DND-41 (cell line): ENCODE measurements around the gene NFAM1.

Experiments
- ATAC-seq: fragments of 200-7000 bp; cut with Tn5 transposase; 3 replicates; pipeline ENCODE4 v1.9.1; 2021; ENCODE audit warnings: low read depth; ENCODE audit not compliant: insufficient read depth
- DNase-seq: peaks from one replicate; pipeline ENCODE4 v3.0.0-alpha.2; 2020
- H2AFZ ChIP-seq: 2 replicates; pipeline ENCODE4 v1.6.0; 2012; ENCODE audit warnings: low read depth, low read length
- H3K27ac ChIP-seq: 2 replicates; pipeline ENCODE4 v1.5.1; 2012; ENCODE audit warnings: low read length, inconsistent platforms
- H3K27me3 ChIP-seq: fragments of 200-600 bp; sonication (generic); 2 replicates; pipeline ENCODE4 v1.6.0; 2012; ENCODE audit warnings: low read length, mild to moderate bottlenecking, inconsistent platforms; ENCODE audit not compliant: insufficient read depth, poor library complexity
- H3K36me3 ChIP-seq: 2 replicates; pipeline ENCODE4 v1.5.1; 2012; ENCODE audit warnings: low read length, inconsistent platforms; ENCODE audit not compliant: insufficient read depth
- H3K4me1 ChIP-seq: 2 replicates; pipeline ENCODE4 v1.5.1; 2012; ENCODE audit warnings: mild to moderate bottlenecking, low read length; ENCODE audit not compliant: insufficient read depth
- H3K4me2 ChIP-seq: 2 replicates; pipeline ENCODE4 v1.6.0; 2012; ENCODE audit warnings: mild to moderate bottlenecking, moderate library complexity, low read length, inconsistent platforms; ENCODE audit not compliant: insufficient read depth
- H3K4me3 ChIP-seq, 2 experiments: fragments of 200-600 bp in 1 of 2; shearing (Covaris generic) in 1 of 2; 2 replicates each; pipeline ENCODE4 v1.5.1; 2012 to 2016; ENCODE audit warnings: inconsistent platforms in 2 of 2, low read length in 2 of 2, mild to moderate bottlenecking in 2 of 2, low read depth in 1 of 2, moderate library complexity in 1 of 2
- H3K79me2 ChIP-seq: 2 replicates; pipeline ENCODE4 v1.6.0; 2012; ENCODE audit warnings: low read length, inconsistent platforms; ENCODE audit not compliant: insufficient read depth
- H3K9ac ChIP-seq: 2 replicates; pipeline ENCODE4 v1.6.0; 2012; ENCODE audit warnings: low read depth, mild to moderate bottlenecking, inconsistent platforms, low read length, moderate library complexity
- H3K9me3 ChIP-seq: 2 replicates; pipeline ENCODE4 v1.5.1; 2012; ENCODE audit warnings: low read length, moderate library complexity, mild to moderate bottlenecking, inconsistent platforms; ENCODE audit not compliant: insufficient read depth, severe bottlenecking
- H4K20me1 ChIP-seq: 2 replicates; pipeline ENCODE4 v1.6.0; 2012; ENCODE audit warnings: low read length; ENCODE audit not compliant: insufficient read depth
- CTCF ChIP-seq: IDR thresholded peaks from 2 replicates; pipeline ENCODE4 v1.5.1; 2012; ENCODE audit warnings: borderline replicate concordance, low read length, moderate library complexity, mild to moderate bottlenecking; ENCODE audit not compliant: poor library complexity, severe bottlenecking; ENCODE audit errors: extremely low read depth
- EZH2 ChIP-seq: IDR thresholded peaks from 3 replicates; pipeline ENCODE4 v1.6.1; 2012; ENCODE audit warnings: borderline replicate concordance, low read depth, mild to moderate bottlenecking, moderate library complexity, low read length, inconsistent platforms; ENCODE audit not compliant: severe bottlenecking

The NFAM1 gene

GRCh38 chr22:42425337-42425988 lies 6.7 kb downstream of the NFAM1 start:
- H3K27me3 ChIP-seq, result peaks cover 14% of the 10 kb centered on the region
- DNase-seq (no peak), ATAC-seq (0 out of 3 replicates have a peak, but pooled peaks have one; percentile 37)
- H3K4me2 ChIP-seq, result no peak overlapping the region
- H3K79me2 ChIP-seq, result no peaks in the 10 kb centered on the region
- no peak overlapping the region for H3K9ac ChIP-seq
- H3K4me1 ChIP-seq, result no peaks in the 10 kb centered on the region
- TF ChIP-seq CTCF (no peak), EZH2 (no peak)
- H4K20me1 ChIP-seq, result no peaks in the 10 kb centered on the region
- H2AFZ ChIP-seq, result no peak overlapping the region
- H3K4me3 ChIP-seq, result no peak overlapping the region
- H3K36me3 ChIP-seq, result no peaks in the 10 kb centered on the region
- no peaks in the 10 kb centered on the region for H3K9me3 ChIP-seq
- H3K27ac ChIP-seq, result no peak overlapping the region

- no peaks in the 10 kb centered on the region for H3K9me3 ChIP-seq
- peaks cover 13% of the 10 kb centered on the region for H3K27me3 ChIP-seq
- no peak overlapping the region for H2AFZ ChIP-seq
- H3K4me1 ChIP-seq, result no peaks in the 10 kb centered on the region
- TF ChIP-seq CTCF (no peak), EZH2 (no peak)
- H3K27ac ChIP-seq, result no peak overlapping the region
- no peak overlapping the region for H3K9ac ChIP-seq
- H3K4me2 ChIP-seq, result no peak overlapping the region
- H4K20me1 ChIP-seq, result no peaks in the 10 kb centered on the region
- no peak overlapping the region for H3K4me3 ChIP-seq
- no peaks in the 10 kb centered on the region for H3K36me3 ChIP-seq
- DNase-seq (no peak), ATAC-seq (no peak)
- no peaks in the 10 kb centered on the region for H3K79me2 ChIP-seq
Measured at GRCh38 chr22:42419243-42419881, 12.8 kb downstream of the NFAM1 start.

- TF ChIP-seq CTCF (no peak), EZH2 (no peak)
- peaks cover 10% of the 10 kb centered on the region for H3K27me3 ChIP-seq
- no peaks in the 10 kb centered on the region for H3K4me1 ChIP-seq
- H3K27ac ChIP-seq, result no peak overlapping the region
- H3K9me3 ChIP-seq, result no peaks in the 10 kb centered on the region
- H2AFZ ChIP-seq, result no peak overlapping the region
- DNase-seq (no peak), ATAC-seq (no peak)
- no peak overlapping the region for H3K9ac ChIP-seq
- no peak overlapping the region for H3K4me3 ChIP-seq
- H3K36me3 ChIP-seq, result no peaks in the 10 kb centered on the region
- H4K20me1 ChIP-seq, result no peaks in the 10 kb centered on the region
- H3K4me2 ChIP-seq, result no peak overlapping the region
- H3K79me2 ChIP-seq, result no peaks in the 10 kb centered on the region
Measured at GRCh38 chr22:42418811-42419242, 13.4 kb downstream of the NFAM1 start.
